H54 (cell line): ENCODE results near the gene TMEM31.
"Not testable (repeated sequence)": the region's sequence is repeated elsewhere in the genome, so short reads cannot be mapped to it uniquely, and the experiment has no call there.

ENCODE experiments used
- DNase-seq: peaks from one replicate; pipeline ENCODE4 v3.0.0; 2011; ENCODE audit warnings: low spot score, mixed read lengths; ENCODE audit not compliant: insufficient read length
- FAIRE-seq: peaks from 3 replicates; lab custom pipeline; 2011; peaks lifted over from hg19 to GRCh38; lab: Jason Lieb, UNC
- POLR2A ChIP-seq: IDR thresholded peaks from 2 replicates; pipeline ENCODE4 v1.6.1; 2011; ENCODE audit warnings: low read depth, mild to moderate bottlenecking, low read length

TMEM31 gene

GRCh38 chrX:103734125-103734760, 23.5 kb downstream of the TMEM31 start:
- no peak for TF ChIP-seq POLR2A
- DNase-seq: no peak
- no peak for FAIRE-seq

GRCh38 chrX:103737696-103738095, 27.0 kb downstream of the TMEM31 start:
- no peak for TF ChIP-seq POLR2A
- no peak for FAIRE-seq
- no peak for DNase-seq

- DNase-seq (no peak), FAIRE-seq (no peak)
- no peak for TF ChIP-seq POLR2A
Measured at GRCh38 chrX:103739421-103739820, 28.7 kb downstream of the TMEM31 start.

GRCh38 chrX:103741879-103742278, 31.2 kb downstream of the TMEM31 start:
- no peak for TF ChIP-seq POLR2A
- FAIRE-seq: no peak
- no peak for DNase-seq

GRCh38 chrX:103742339-103742738, 31.6 kb downstream of the TMEM31 start:
- FAIRE-seq (no peak), DNase-seq (no peak)
- no peak for TF ChIP-seq POLR2A

- TF ChIP-seq POLR2A: no peak
- DNase-seq (no peak), FAIRE-seq (no peak)
Measured at GRCh38 chrX:103747163-103747562, 36.5 kb downstream of the TMEM31 start.

GRCh38 chrX:103754401-103754800, 43.7 kb downstream of the TMEM31 start:
- DNase-seq (no peak), FAIRE-seq (no peak)
- no peak for TF ChIP-seq POLR2A

- no peak for DNase-seq
- no peak for FAIRE-seq
- no peak for TF ChIP-seq POLR2A
Measured at GRCh38 chrX:103756736-103757135, 46.0 kb downstream of the TMEM31 start.

- DNase-seq: no peak
- no peak for TF ChIP-seq POLR2A
- FAIRE-seq: no peak
Measured at GRCh38 chrX:103758555-103758954, 47.8 kb downstream of the TMEM31 start.

GRCh38 chrX:103763541-103763940, 52.8 kb downstream of the TMEM31 start:
- DNase-seq, FAIRE-seq: not testable (repeated sequence)
